ENCODE data around the gene LBR. TPM values are rescaled to one million over a fixed set of nuclear protein-coding genes. Genes with fewer than 3 reads are reported as not detected.

Gene LBR
- total RNA-seq, 1 donor from 2014 or later: 41.5 TPM

DNA sequence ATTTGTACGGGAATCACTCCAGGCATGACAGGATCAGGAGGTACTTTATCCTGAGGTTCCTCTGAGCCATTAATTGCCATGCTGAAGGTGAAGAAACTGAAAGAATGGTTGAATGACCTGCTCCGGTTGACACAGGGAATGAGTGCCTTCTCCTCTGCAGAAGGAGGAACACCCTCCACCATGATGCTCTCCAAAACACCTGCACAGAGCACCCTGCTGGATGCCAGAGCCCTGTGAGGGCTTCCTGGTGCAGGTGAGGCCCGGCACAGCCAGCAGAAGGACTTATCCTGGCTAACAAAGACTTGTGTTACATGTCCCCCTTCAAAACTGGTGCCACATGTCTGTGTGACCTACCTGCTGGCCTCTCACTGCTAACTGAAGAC lies 14.3 kb upstream of the LBR start:
- DNase-seq (ENCODE audit: extremely low spot score in 2 of 2): no peak
- H3K27me3 ChIP-seq: no peaks in the 10 kb centered on the region
- no peak overlapping the region for H3K4me3 ChIP-seq
- H3K9me3 ChIP-seq: no peaks in the 10 kb centered on the region
- no peak overlapping the region for H3K27ac ChIP-seq
- TF ChIP-seq CTCF (IDR thresholded peaks at IDR 0.05): no peak
- no peak for TF ChIP-seq POLR2A (IDR thresholded peaks at IDR 0.05)
- TF ChIP-seq POLR2AphosphoS5 (IDR thresholded peaks at IDR 0.05; ENCODE audit: insufficient read depth in 1 of 2, low read depth in 1 of 2): no peak
- intact Hi-C loops (cut with DNase I): no loop called here
- H3K4me1 ChIP-seq: peaks cover 31% of the 10 kb centered on the region
- no peaks in the 10 kb centered on the region for H3K36me3 ChIP-seq

DNA sequence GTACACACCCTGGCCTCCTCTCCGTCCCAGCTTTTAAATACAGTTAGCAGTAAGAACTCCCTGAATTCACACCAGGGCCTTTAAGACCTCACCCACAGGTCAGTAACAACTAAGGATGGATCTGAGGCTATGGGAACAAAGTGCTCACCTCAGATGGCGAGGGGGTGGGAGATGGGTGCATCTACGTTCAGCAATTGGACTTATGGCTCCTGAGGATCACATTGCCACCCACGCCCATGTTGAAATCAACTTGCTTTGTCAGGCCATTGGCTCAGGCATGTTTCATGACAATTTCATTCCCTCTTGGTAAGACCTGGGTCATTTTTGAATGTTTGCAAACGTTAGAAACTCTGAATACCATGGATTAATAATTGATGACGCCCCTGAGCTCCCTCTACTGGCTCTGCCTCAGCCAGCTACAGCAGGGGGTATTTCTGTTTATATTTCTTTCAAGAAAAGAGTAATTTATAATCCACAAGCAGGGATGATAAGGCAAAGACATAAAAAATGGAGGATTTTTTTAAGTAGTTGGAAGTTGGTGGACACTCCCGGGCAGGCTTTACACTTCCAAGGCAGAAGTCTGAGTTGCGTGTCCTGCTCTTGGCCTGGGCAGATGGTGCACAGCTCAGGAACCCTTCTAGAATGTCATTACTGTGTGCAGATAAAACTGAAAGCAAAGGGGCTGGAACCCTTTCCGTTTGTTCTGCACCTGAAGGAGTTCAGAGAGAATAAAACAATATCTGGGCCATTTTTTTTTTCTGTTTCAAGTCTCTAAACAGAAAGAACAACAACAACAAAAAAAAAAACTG lies 13.7 kb upstream of the LBR start:
- intact Hi-C loops (cut with DNase I): no loop called here
- DNase-seq (ENCODE audit: extremely low spot score in 2 of 2): no peak
- Histone ChIP-seq H3K4me3 (no peak overlapping the region), H3K9me3 (no peaks in the 10 kb centered on the region), H3K27ac (no peak overlapping the region), H3K27me3 (no peaks in the 10 kb centered on the region), H3K36me3 (no peaks in the 10 kb centered on the region), H3K4me1 (peaks cover 25% of the 10 kb centered on the region)
- TF ChIP-seq CTCF (IDR thresholded peaks at IDR 0.05): no peak
- TF ChIP-seq POLR2A (IDR thresholded peaks at IDR 0.05): no peak
- no peak for TF ChIP-seq POLR2AphosphoS5 (IDR thresholded peaks at IDR 0.05; ENCODE audit: insufficient read depth in 1 of 2, low read depth in 1 of 2)

DNA sequence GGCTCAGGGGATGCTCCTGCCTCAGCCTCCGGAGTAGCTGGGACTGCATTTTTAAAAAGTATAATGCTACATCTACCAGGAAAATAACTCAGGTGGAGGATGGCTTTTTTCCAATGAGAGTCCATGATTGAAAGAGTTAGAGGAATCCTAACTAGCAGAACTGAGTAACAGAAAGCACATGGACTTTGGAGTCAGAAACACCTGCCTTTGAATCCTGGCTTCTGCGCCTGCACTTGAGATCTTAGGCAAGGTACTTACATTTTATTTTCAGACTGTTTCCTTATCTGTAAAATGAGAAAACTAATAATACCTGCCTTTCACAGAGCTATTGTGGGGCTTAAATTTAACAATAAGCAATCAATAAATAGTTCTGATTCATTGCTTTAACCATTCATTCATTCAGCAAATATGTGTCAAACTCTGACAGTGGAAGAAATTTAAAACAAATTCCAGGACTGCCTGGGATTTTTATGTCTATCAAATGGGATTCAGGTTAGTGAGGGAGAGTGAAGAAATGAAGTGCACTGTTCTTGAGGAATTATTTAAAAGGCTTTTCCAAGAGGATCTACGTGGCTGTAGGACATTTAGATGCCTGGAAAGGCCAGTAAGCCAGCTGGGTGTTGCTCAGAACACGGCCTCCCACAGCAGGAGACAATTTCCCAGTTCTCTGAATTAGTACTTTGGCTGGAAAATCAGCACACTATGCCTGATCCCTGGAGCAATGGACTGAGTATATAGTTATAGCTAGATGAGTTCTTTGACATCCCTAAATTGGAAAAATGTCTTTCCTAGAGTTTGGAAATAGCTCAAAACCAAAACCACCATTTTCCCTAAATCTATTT lies 12.8 kb upstream of the LBR start:
- Histone ChIP-seq H3K4me1 (peaks cover 16% of the 10 kb centered on the region), H3K4me3 (no peak overlapping the region), H3K9me3 (no peaks in the 10 kb centered on the region), H3K36me3 (no peaks in the 10 kb centered on the region), H3K27me3 (no peaks in the 10 kb centered on the region), H3K27ac (no peak overlapping the region)
- intact Hi-C loops (cut with DNase I): no loop called here
- TF ChIP-seq POLR2AphosphoS5 (IDR thresholded peaks at IDR 0.05; ENCODE audit: insufficient read depth in 1 of 2, low read depth in 1 of 2) (no peak), CTCF (IDR thresholded peaks at IDR 0.05) (no peak)
- no peak for DNase-seq (ENCODE audit: extremely low spot score in 2 of 2)

DNA sequence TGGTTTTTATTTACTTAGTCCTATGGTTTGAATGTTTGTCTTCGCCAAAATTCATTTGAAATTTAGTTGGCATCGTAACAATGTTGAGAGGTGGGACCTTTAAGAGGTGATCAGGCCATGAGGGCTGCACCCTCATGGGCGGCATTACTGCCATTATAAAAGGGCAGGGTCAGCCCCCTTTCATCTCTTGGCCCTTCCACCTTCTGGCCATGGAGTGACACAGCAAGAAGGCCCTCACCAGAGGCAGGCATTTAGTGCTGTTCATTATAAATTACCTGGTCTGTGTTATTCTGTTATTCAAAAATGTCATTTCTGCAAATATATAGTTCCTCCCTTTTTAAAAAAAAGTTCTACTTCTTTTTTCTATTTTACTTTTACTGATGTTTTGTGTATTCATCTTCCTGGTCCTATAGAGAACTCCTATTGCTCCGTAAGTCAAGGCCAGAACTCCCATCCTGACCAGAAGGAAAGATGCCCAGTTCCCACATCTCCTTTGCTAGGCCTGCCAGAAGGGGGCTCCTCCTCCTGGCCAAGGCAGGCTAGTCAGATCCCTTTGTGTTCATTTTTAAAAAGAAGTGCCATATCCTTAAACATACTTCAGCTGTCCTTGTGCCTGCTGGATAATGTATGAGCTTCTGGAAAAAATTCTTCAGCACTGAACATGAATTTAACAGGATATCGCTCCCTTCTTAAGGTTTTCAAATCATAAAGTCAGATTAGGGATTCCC lies 10.0 kb upstream of the LBR start:
- H3K27ac ChIP-seq: no peak overlapping the region

More for the DNA sequence above, 10.0 kb upstream of the LBR start:
- Histone ChIP-seq H3K9me3 (no peaks in the 10 kb centered on the region), H3K27me3 (no peaks in the 10 kb centered on the region), H3K4me3 (no peak overlapping the region), H3K36me3 (no peaks in the 10 kb centered on the region), H3K4me1 (no peaks in the 10 kb centered on the region)
- no peak for DNase-seq (ENCODE audit: extremely low spot score in 2 of 2)
- TF ChIP-seq POLR2AphosphoS5 (IDR thresholded peaks at IDR 0.05; ENCODE audit: insufficient read depth in 1 of 2, low read depth in 1 of 2) (no peak), POLR2A (IDR thresholded peaks at IDR 0.05) (no peak), CTCF (IDR thresholded peaks at IDR 0.05) (no peak)
- intact Hi-C loops (cut with DNase I): no loop called here
